ENCODE measurements around the gene AQP1.

Gene AQP1

GRCh38 chr7:30896036-30896435, 15.6 kb upstream of the AQP1 start:
- Mint-ChIP-seq H3K27me3 (no peaks in the 10 kb centered on the region), H3K4me3 (no peak overlapping the region), H3K36me3 (ENCODE audit: low read depth) (no peaks in the 10 kb centered on the region), H3K27ac (no peak overlapping the region), H3K4me1 (ENCODE audit: low read depth) (no peaks in the 10 kb centered on the region), H3K9me3 (no peaks in the 10 kb centered on the region)
- no peak for DNase-seq

GRCh38 chr7:30896783-30897637, 14.6 kb upstream of the AQP1 start:
- DNase-seq = no peak
- no peaks in the 10 kb centered on the region for H3K36me3 Mint-ChIP-seq (ENCODE audit: low read depth)
- H3K4me3 Mint-ChIP-seq = no peak overlapping the region
- no peak overlapping the region for H3K27ac Mint-ChIP-seq
- H3K27me3 Mint-ChIP-seq = no peaks in the 10 kb centered on the region
- H3K4me1 Mint-ChIP-seq (ENCODE audit: low read depth) = no peaks in the 10 kb centered on the region
- no peaks in the 10 kb centered on the region for H3K9me3 Mint-ChIP-seq

GRCh38 chr7:30897770-30898169, 13.9 kb upstream of the AQP1 start:
- no peak overlapping the region for H3K27ac Mint-ChIP-seq
- no peaks in the 10 kb centered on the region for H3K36me3 Mint-ChIP-seq (ENCODE audit: low read depth)
- H3K9me3 Mint-ChIP-seq = no peaks in the 10 kb centered on the region
- no peaks in the 10 kb centered on the region for H3K4me1 Mint-ChIP-seq (ENCODE audit: low read depth)
- no peaks in the 10 kb centered on the region for H3K27me3 Mint-ChIP-seq
- no peak overlapping the region for H3K4me3 Mint-ChIP-seq
- DNase-seq = no peak

- no peak overlapping the region for H3K27ac Mint-ChIP-seq
Measured at GRCh38 chr7:30898411-30898810, 13.2 kb upstream of the AQP1 start.

GRCh38 chr7:30899066-30899465, 12.6 kb upstream of the AQP1 start:
- no peak for DNase-seq
- Mint-ChIP-seq H3K4me3 (no peak overlapping the region), H3K27me3 (no peaks in the 10 kb centered on the region), H3K9me3 (no peaks in the 10 kb centered on the region), H3K36me3 (ENCODE audit: low read depth) (no peaks in the 10 kb centered on the region), H3K27ac (no peak overlapping the region), H3K4me1 (ENCODE audit: low read depth) (no peaks in the 10 kb centered on the region)

More at GRCh38 chr7:30898411-30898810, 13.2 kb upstream of the AQP1 start:
- Mint-ChIP-seq H3K4me1 (ENCODE audit: low read depth) (no peaks in the 10 kb centered on the region), H3K4me3 (no peak overlapping the region), H3K9me3 (no peaks in the 10 kb centered on the region), H3K27me3 (no peaks in the 10 kb centered on the region), H3K36me3 (ENCODE audit: low read depth) (no peaks in the 10 kb centered on the region)
- DNase-seq = no peak

GRCh38 chr7:30899630-30900029, 12.0 kb upstream of the AQP1 start:
- DNase-seq = no peak
- Mint-ChIP-seq H3K4me1 (ENCODE audit: low read depth) (no peaks in the 10 kb centered on the region), H3K27ac (no peak overlapping the region), H3K9me3 (no peaks in the 10 kb centered on the region), H3K36me3 (ENCODE audit: low read depth) (no peaks in the 10 kb centered on the region), H3K4me3 (no peak overlapping the region), H3K27me3 (no peaks in the 10 kb centered on the region)

GRCh38 chr7:30900053-30900452, 11.6 kb upstream of the AQP1 start:
- no peaks in the 10 kb centered on the region for H3K36me3 Mint-ChIP-seq (ENCODE audit: low read depth)
- H3K4me1 Mint-ChIP-seq (ENCODE audit: low read depth) = no peaks in the 10 kb centered on the region
- H3K4me3 Mint-ChIP-seq = no peak overlapping the region
- DNase-seq = no peak
- H3K27ac Mint-ChIP-seq = no peak overlapping the region
- H3K9me3 Mint-ChIP-seq = no peaks in the 10 kb centered on the region
- H3K27me3 Mint-ChIP-seq = no peaks in the 10 kb centered on the region

- Mint-ChIP-seq H3K27ac (no peak overlapping the region), H3K4me3 (no peak overlapping the region), H3K36me3 (ENCODE audit: low read depth) (no peaks in the 10 kb centered on the region), H3K9me3 (no peaks in the 10 kb centered on the region), H3K4me1 (ENCODE audit: low read depth) (no peaks in the 10 kb centered on the region), H3K27me3 (no peaks in the 10 kb centered on the region)
- DNase-seq = no peak
Measured at GRCh38 chr7:30900803-30901362, 10.8 kb upstream of the AQP1 start.

- no peak for DNase-seq
- Mint-ChIP-seq H3K27me3 (no peaks in the 10 kb centered on the region), H3K36me3 (ENCODE audit: low read depth) (no peaks in the 10 kb centered on the region), H3K27ac (no peak overlapping the region), H3K9me3 (no peaks in the 10 kb centered on the region), H3K4me3 (no peak overlapping the region), H3K4me1 (ENCODE audit: low read depth) (no peaks in the 10 kb centered on the region)
Measured at GRCh38 chr7:30901856-30902255, 9.8 kb upstream of the AQP1 start.

- Mint-ChIP-seq H3K4me3 (no peak overlapping the region), H3K9me3 (no peaks in the 10 kb centered on the region), H3K27me3 (no peaks in the 10 kb centered on the region), H3K27ac (no peak overlapping the region), H3K36me3 (ENCODE audit: low read depth) (no peaks in the 10 kb centered on the region), H3K4me1 (ENCODE audit: low read depth) (no peaks in the 10 kb centered on the region)
- DNase-seq = no peak
Measured at GRCh38 chr7:30902466-30902865, 9.2 kb upstream of the AQP1 start.

- no peaks in the 10 kb centered on the region for H3K9me3 Mint-ChIP-seq
- no peaks in the 10 kb centered on the region for H3K4me1 Mint-ChIP-seq (ENCODE audit: low read depth)
- no peaks in the 10 kb centered on the region for H3K27me3 Mint-ChIP-seq
- H3K27ac Mint-ChIP-seq = no peak overlapping the region
- H3K36me3 Mint-ChIP-seq (ENCODE audit: low read depth) = no peaks in the 10 kb centered on the region
- H3K4me3 Mint-ChIP-seq = no peak overlapping the region
- DNase-seq = no peak
Measured at GRCh38 chr7:30903146-30903545, 8.5 kb upstream of the AQP1 start.

GRCh38 chr7:30904561-30904960, 7.1 kb upstream of the AQP1 start:
- H3K36me3 Mint-ChIP-seq (ENCODE audit: low read depth) = no peaks in the 10 kb centered on the region
- no peaks in the 10 kb centered on the region for H3K4me1 Mint-ChIP-seq (ENCODE audit: low read depth)
- H3K9me3 Mint-ChIP-seq = no peaks in the 10 kb centered on the region
- no peak for DNase-seq
- no peak overlapping the region for H3K4me3 Mint-ChIP-seq
- H3K27me3 Mint-ChIP-seq = no peaks in the 10 kb centered on the region
- H3K27ac Mint-ChIP-seq = no peak overlapping the region

GRCh38 chr7:30905078-30906012, 6.3 kb upstream of the AQP1 start:
- Mint-ChIP-seq H3K27ac (no peak overlapping the region), H3K27me3 (no peaks in the 10 kb centered on the region), H3K4me1 (ENCODE audit: low read depth) (no peaks in the 10 kb centered on the region), H3K36me3 (ENCODE audit: low read depth) (no peaks in the 10 kb centered on the region), H3K9me3 (no peaks in the 10 kb centered on the region), H3K4me3 (no peak overlapping the region)
- DNase-seq = no peak

- Mint-ChIP-seq H3K4me3 (no peak overlapping the region), H3K27ac (no peak overlapping the region), H3K4me1 (ENCODE audit: low read depth) (no peaks in the 10 kb centered on the region), H3K36me3 (ENCODE audit: low read depth) (no peaks in the 10 kb centered on the region), H3K9me3 (no peaks in the 10 kb centered on the region), H3K27me3 (no peaks in the 10 kb centered on the region)
- DNase-seq = no peak
Measured at GRCh38 chr7:30906014-30906413, 5.6 kb upstream of the AQP1 start.

Measured in activated T-cell treated with anti-CD3 and anti-CD28 coated beads, Interleukin-2, amount 50 U/mL, for 24 hours (primary cell).